A549 (cell line): ENCODE data around the gene KRT38. TPM values are rescaled to one million over a fixed set of nuclear protein-coding genes. Genes with fewer than 3 reads are reported as not detected.

Source experiments
- ATAC-seq, 2 experiments: fragments of 200-7000 bp in 1 of 2; fragments of >200 bp in 1 of 2; cut with Nextera tagmentation in 1 of 2; cut with Tn5 transposase in 1 of 2; 3 replicates each; pipeline versions ENCODE4 v1.8.0 to v1.9.1; 2018 to 2020; ENCODE audit warnings: mild to moderate bottlenecking in 1 of 2, moderate library complexity in 1 of 2
- CTCF ChIA-PET: fragments of 300-600 bp; sonication (Branson Sonifier 250); formaldehyde crosslinking; extraction: SDS; loops from one replicate; lab custom pipeline; 2021; ENCODE audit warnings: antibody characterized with exemption, inconsistent platforms; lab: Yijun Ruan, JAX
- POLR2A ChIA-PET: fragments of 350-600 bp; formaldehyde crosslinking; extraction: SDS; loops from one replicate; lab custom pipeline; 2021; ENCODE audit warnings: antibody characterized with exemption, inconsistent platforms; lab: Yijun Ruan, JAX
- DNase-seq, 2 experiments: peaks; one replicate each; pipeline versions ENCODE4 v3.0.0 to v3.0.0-alpha.2; 2011 to 2016; ENCODE audit warnings: low read depth in 1 of 2, low spot score in 1 of 2
- FAIRE-seq: peaks from 2 replicates; lab custom pipeline; 2011; peaks lifted over from hg19 to GRCh38; lab: Jason Lieb, UNC
- H3K27ac ChIP-seq, 2 experiments: fragments of >200 bp; sonication (Bioruptor Twin); formaldehyde crosslinking; 3 replicates each; pipeline ENCODE4 v1.5.1; 2016 to 2017
- H3K4me1 ChIP-seq: fragments of >200 bp; sonication (Bioruptor Twin); formaldehyde crosslinking; 3 replicates; pipeline ENCODE4 v1.6.1; 2016
- H3K4me2 ChIP-seq: fragments of >200 bp; sonication (Bioruptor Twin); formaldehyde crosslinking; 3 replicates; pipeline ENCODE4 v1.6.1; 2016
- H3K4me3 ChIP-seq: fragments of >200 bp; sonication (Bioruptor Twin); formaldehyde crosslinking; 3 replicates; pipeline ENCODE4 v1.5.1; 2016
- H3K9me3 ChIP-seq: fragments of >200 bp; sonication (Bioruptor Twin); formaldehyde crosslinking; 3 replicates; pipeline ENCODE4 v1.6.1; 2016
- CBX2 ChIP-seq: fragments of 200-600 bp; sonication (generic); IDR thresholded peaks from 2 replicates; pipeline ENCODE4 v1.6.1; 2016; ENCODE audit warnings: low read depth, mild to moderate bottlenecking, borderline replicate concordance
- CHD4 ChIP-seq: fragments of 200-600 bp; sonication (generic); IDR thresholded peaks from 2 replicates; pipeline ENCODE4 v1.6.1; 2016; ENCODE audit warnings: antibody characterized with exemption, mild to moderate bottlenecking, borderline replicate concordance
- EHMT2 ChIP-seq: fragments of 200-600 bp; sonication (generic); IDR thresholded peaks from 2 replicates; pipeline ENCODE4 v1.6.1; 2016; ENCODE audit warnings: antibody characterized with exemption, low read depth, mild to moderate bottlenecking, moderate library complexity
- FOSL2 ChIP-seq, 2 experiments: fragments of 450-650 bp in 1 of 2; fragments of >200 bp in 1 of 2; sonication (Bioruptor Twin) in 1 of 2; formaldehyde crosslinking; IDR thresholded peaks; 2 replicates each; pipeline versions ENCODE4 v1.5.0 to v1.6.1; 2016 to 2020; ENCODE audit warnings: mild to moderate bottlenecking in 1 of 2, moderate library complexity in 1 of 2
- HOXB13 ChIP-seq: fragments of 250-450 bp; sonication (Bioruptor Pico); IDR thresholded peaks from 2 replicates; pipeline ENCODE4 v1.5.0; 2020; ENCODE audit warnings: low read depth, mild to moderate bottlenecking, moderate library complexity
- JUN ChIP-seq, 2 experiments: fragments of >200 bp; sonication (Bioruptor Twin); formaldehyde crosslinking; IDR thresholded peaks; 2 replicates in 1 of 2; 3 replicates in 1 of 2; pipeline ENCODE4 v1.6.1; 2016 to 2017
- KDM1A ChIP-seq: fragments of 200-600 bp; sonication (generic); IDR thresholded peaks from 2 replicates; pipeline ENCODE4 v1.6.1; 2016; ENCODE audit warnings: low read depth, mild to moderate bottlenecking
- MAZ ChIP-seq: fragments of 150-350 bp; IDR thresholded peaks from 2 replicates; pipeline ENCODE4 v1.6.1; 2014; ENCODE audit warnings: antibody characterized with exemption, low read depth, low read length, borderline replicate concordance
- RARB ChIP-seq: fragments of 250-450 bp; sonication (Bioruptor Pico); IDR thresholded peaks from 2 replicates; pipeline ENCODE4 v1.8.0; 2021; ENCODE audit warnings: mild to moderate bottlenecking, moderate library complexity
- RNF2 ChIP-seq: fragments of 200-600 bp; sonication (generic); IDR thresholded peaks from 2 replicates; pipeline ENCODE4 v1.6.1; 2016; ENCODE audit warnings: low read depth, mild to moderate bottlenecking, antibody characterized with exemption, moderate library complexity, borderline replicate concordance
- SMC3 ChIP-seq: fragments of >200 bp; sonication (Bioruptor Twin); formaldehyde crosslinking; IDR thresholded peaks from 3 replicates; pipeline ENCODE4 v1.6.1; 2018; ENCODE audit warnings: inconsistent platforms
- ZFP36 ChIP-seq: fragments of 450-650 bp; IDR thresholded peaks from 2 replicates; pipeline ENCODE4 v1.6.1; 2014; ENCODE audit warnings: borderline replicate concordance; ENCODE audit not compliant: partially characterized antibody
- ZNF302 ChIP-seq: fragments of 250-450 bp; sonication (Bioruptor Pico); IDR thresholded peaks from 2 replicates; pipeline ENCODE4 v1.9.0; 2021; ENCODE audit warnings: inconsistent platforms, mild to moderate bottlenecking, moderate library complexity
- WGBS: methylation state at CpG from one replicate; pipeline ENCODE4 v1.1.6; 2017; ENCODE audit errors: missing lambda C conversion rate; 5-methylcytosine and 5-hydroxymethylcytosine counted together
- polyA plus RNA-seq, 4 experiments: library from polyadenylated mRNA; depleted of rRNA in 3 of 4; stranded (reverse); fragments of >200 nt; fragmentation: RNase III in 1 of 4; extraction: RNeasy Plus Mini Kit Qiagen cat#74134 plus additional on column Dnase treatment in 1 of 4; gene quantifications; 2 replicates in 3 of 4; 3 replicates in 1 of 4; pipeline ENCODE4 v1.2.3, GENCODE V29; 2011 to 2017
- TF ChIP-seq, protein P1 (sequence below): fragments of 150-350 bp; IDR thresholded peaks from 2 replicates; pipeline ENCODE4 v1.6.1; 2014; ENCODE audit warnings: low read depth, mild to moderate bottlenecking, low read length
- TF ChIP-seq, protein P2 (sequence below): fragments of 250-450 bp; sonication (Bioruptor Pico); IDR thresholded peaks from 2 replicates; pipeline ENCODE4 v1.5.0; 2021; ENCODE audit warnings: mild to moderate bottlenecking, moderate library complexity, borderline replicate concordance
- TF ChIP-seq, protein P3 (sequence below): fragments of >200 bp; sonication (Bioruptor Twin); formaldehyde crosslinking; IDR thresholded peaks from 3 replicates; pipeline ENCODE4 v1.5.1; 2016
- TF ChIP-seq, protein P4 (sequence below): IDR thresholded peaks from 2 replicates; pipeline ENCODE4 v1.6.1; 2012
- TF ChIP-seq, protein P5 (sequence below): fragments of >200 bp; sonication (Bioruptor Twin); formaldehyde crosslinking; IDR thresholded peaks from 2 replicates; pipeline ENCODE4 v1.6.1; 2016

Gene KRT38
- polyA plus RNA-seq, 2 of the 4 experiments (the other 2 are of a cell fraction), result not detected

DNA sequence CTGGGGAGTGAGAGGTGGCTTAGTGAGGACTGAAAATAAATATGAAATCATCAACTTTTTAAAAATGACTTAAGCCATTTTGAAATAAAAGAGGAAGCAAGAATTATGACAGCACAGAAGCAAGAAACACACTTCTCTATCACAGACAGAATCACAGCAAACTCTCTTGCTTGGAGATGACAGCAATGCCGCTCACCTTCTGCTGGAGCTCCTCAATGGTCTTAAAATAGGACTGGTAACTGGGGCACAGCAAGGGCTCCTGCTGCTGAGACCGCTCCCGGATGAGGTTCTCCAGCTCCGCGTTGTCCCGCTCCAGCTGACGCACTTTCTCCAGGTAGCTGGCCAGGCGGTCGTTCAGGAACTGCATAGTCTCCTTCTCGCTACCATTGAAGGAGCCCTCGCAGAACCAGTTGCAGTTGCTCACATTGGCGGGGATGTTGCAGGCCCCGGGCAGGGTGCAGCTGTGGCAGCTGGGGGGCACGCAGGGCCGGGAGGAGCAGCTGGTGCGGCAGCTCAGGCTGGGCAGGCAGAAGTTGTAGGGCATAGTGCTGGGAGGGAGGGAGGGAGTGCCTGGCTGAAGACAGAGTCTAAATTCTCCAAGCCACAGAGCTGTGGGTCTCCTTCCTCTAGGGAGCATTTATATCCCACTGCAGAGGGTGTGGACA, 43.7 kb downstream of the KRT38 start, which contains the start of gene KRT31:
Gene KRT31, minus strand, starts transcription at position 613 of the 665 bp plus-strand sequence. Its CDS starts 69 bp downstream, at position 544.
- no peaks in the 10 kb centered on the region for H3K9me3 ChIP-seq
- no peak within 1 kb of the TSS for H3K27ac ChIP-seq
- DNase-seq (no peak), ATAC-seq (no peak)
- no peaks in the 10 kb centered on the region for H3K4me1 ChIP-seq
- H3K4me2 ChIP-seq, result no peak within 1 kb of the TSS
- 88% methylated on average over 16 of the region's 16 CpGs for WGBS
- no peak for TF ChIP-seq CBX2
- TF ChIP-seq HOXB13 (CRISPR knock-in tag), result no peak
- TF ChIP-seq JUN (IDR thresholded peaks at IDR 0.05), result no peak
- TF ChIP-seq FOSL2 (IDR thresholded peaks at IDR 0.05), result no peak
- no peak for TF ChIP-seq FOSL2 (CRISPR knock-in tag; IDR thresholded peaks at IDR 0.05)
- TF ChIP-seq, protein P1, sequence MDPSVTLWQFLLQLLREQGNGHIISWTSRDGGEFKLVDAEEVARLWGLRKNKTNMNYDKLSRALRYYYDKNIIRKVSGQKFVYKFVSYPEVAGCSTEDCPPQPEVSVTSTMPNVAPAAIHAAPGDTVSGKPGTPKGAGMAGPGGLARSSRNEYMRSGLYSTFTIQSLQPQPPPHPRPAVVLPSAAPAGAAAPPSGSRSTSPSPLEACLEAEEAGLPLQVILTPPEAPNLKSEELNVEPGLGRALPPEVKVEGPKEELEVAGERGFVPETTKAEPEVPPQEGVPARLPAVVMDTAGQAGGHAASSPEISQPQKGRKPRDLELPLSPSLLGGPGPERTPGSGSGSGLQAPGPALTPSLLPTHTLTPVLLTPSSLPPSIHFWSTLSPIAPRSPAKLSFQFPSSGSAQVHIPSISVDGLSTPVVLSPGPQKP, result no peak
- TF ChIP-seq CHD4, result no peak
- TF ChIP-seq RNF2, result no peak
- no peak for TF ChIP-seq RARB (CRISPR knock-in tag)
- TF ChIP-seq, protein P2, sequence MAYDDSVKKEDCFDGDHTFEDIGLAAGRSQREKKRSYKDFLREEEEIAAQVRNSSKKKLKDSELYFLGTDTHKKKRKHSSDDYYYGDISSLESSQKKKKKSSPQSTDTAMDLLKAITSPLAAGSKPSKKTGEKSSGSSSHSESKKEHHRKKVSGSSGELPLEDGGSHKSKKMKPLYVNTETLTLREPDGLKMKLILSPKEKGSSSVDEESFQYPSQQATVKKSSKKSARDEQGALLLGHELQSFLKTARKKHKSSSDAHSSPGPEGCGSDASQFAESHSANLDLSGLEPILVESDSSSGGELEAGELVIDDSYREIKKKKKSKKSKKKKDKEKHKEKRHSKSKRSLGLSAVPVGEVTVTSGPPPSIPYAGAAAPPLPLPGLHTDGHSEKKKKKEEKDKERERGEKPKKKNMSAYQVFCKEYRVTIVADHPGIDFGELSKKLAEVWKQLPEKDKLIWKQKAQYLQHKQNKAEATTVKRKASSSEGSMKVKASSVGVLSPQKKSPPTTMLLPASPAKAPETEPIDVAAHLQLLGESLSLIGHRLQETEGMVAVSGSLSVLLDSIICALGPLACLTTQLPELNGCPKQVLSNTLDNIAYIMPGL (CRISPR knock-in tag), result no peak
- TF ChIP-seq, protein P3, sequence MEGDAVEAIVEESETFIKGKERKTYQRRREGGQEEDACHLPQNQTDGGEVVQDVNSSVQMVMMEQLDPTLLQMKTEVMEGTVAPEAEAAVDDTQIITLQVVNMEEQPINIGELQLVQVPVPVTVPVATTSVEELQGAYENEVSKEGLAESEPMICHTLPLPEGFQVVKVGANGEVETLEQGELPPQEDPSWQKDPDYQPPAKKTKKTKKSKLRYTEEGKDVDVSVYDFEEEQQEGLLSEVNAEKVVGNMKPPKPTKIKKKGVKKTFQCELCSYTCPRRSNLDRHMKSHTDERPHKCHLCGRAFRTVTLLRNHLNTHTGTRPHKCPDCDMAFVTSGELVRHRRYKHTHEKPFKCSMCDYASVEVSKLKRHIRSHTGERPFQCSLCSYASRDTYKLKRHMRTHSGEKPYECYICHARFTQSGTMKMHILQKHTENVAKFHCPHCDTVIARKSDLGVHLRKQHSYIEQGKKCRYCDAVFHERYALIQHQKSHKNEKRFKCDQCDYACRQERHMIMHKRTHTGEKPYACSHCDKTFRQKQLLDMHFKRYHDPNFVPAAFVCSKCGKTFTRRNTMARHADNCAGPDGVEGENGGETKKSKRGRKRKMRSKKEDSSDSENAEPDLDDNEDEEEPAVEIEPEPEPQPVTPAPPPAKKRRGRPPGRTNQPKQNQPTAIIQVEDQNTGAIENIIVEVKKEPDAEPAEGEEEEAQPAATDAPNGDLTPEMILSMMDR, result no peak
- no peak for TF ChIP-seq EHMT2
- TF ChIP-seq SMC3, result no peak
- TF ChIP-seq, all 56 proteins: peak for 0
- ChIA-PET CTCF (interaction anchor here (0.8 to 1.5 kb wide), 3 partner anchors 9 to 251 kb away, joined by 3 to 5 read pairs (median 4); no protein-coding TSS in a partner anchor), POLR2A (no interaction called here)
- FAIRE-seq, result no peak
- H3K4me3 ChIP-seq, result no peak within 1 kb of the TSS

DNA sequence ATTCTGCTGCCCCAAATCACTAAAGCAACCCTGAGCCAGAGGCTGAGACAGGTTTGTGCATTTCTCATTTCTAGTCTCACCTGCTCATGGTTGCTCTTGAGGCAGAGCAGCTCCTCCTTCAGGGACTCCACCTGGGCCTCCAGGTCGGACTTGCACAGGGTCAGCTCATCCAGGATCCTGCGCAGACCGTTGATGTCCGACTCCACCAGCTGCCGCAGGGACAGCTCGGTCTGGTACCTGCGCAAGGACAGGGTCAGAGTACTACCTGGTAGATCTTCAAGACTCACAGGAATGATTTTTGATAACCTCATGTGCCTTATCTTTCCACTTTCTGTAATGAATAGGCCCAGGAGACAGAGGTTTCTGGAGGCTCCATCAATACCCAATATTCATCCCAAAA, 44.4 kb downstream of the KRT38 start:
- DNase-seq (no peak), ATAC-seq (no peak), FAIRE-seq (no peak)
- no peak overlapping the region for H3K27ac ChIP-seq
- H3K4me1 ChIP-seq, result no peaks in the 10 kb centered on the region
- WGBS, result 87% methylated on average over 7 of the region's 7 CpGs
- no peak overlapping the region for H3K4me2 ChIP-seq
- H3K9me3 ChIP-seq, result no peaks in the 10 kb centered on the region
- no peak overlapping the region for H3K4me3 ChIP-seq
- ChIA-PET CTCF (interaction anchor here (1.0 to 1.5 kb wide), 4 partner anchors 9 to 252 kb away, joined by 3 to 5 read pairs (median 4); no protein-coding TSS in a partner anchor), POLR2A (no interaction called here)
- TF ChIP-seq FOSL2 (IDR thresholded peaks at IDR 0.05) (no peak), FOSL2 (CRISPR knock-in tag; IDR thresholded peaks at IDR 0.05) (no peak), KDM1A (no peak), ZNF302 (CRISPR knock-in tag) (no peak), MAZ (no peak), ZFP36 (no peak)
- TF ChIP-seq, protein P4, sequence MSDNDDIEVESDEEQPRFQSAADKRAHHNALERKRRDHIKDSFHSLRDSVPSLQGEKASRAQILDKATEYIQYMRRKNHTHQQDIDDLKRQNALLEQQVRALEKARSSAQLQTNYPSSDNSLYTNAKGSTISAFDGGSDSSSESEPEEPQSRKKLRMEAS, result no peak
- TF ChIP-seq, protein P5, sequence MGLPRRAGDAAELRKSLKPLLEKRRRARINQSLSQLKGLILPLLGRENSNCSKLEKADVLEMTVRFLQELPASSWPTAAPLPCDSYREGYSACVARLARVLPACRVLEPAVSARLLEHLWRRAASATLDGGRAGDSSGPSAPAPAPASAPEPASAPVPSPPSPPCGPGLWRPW, result no peak
- TF ChIP-seq, all 56 proteins: peak for 0
